Endothelial cell of umbilical vein (primary cell): ENCODE measurements around the gene LRFN2. TPM values are rescaled to one million over a fixed set of nuclear protein-coding genes. Genes with fewer than 3 reads are reported as not detected.

ENCODE experiments used
- BruUV-seq: library from RNA; stranded (reverse); fragments of 400-500 nt; replicated peaks from 2 replicates; lab custom pipeline; 2021; lab: Mats Ljungman, UMichigan
- CTCF ChIA-PET: fragments of 300-600, 350-600 bp; sonication (Branson Sonifier 250); formaldehyde crosslinking; loops from one replicate; lab custom pipeline; 2021; ENCODE audit warnings: antibody characterized with exemption, inconsistent platforms; lab: Charles Lee
- POLR2A ChIA-PET: fragments of 300-600, 350-600 bp; sonication (Branson Sonifier 250); formaldehyde crosslinking; loops from one replicate; lab custom pipeline; 2021; ENCODE audit warnings: antibody characterized with exemption, inconsistent platforms; lab: Charles Lee
- DNase-seq: peaks from one replicate; pipeline ENCODE4 v3.0.0-alpha.2; 2011; ENCODE audit warnings: low read depth, low spot score
- FAIRE-seq: peaks from 2 replicates; lab custom pipeline; 2011; peaks lifted over from hg19 to GRCh38; lab: Jason Lieb, UNC
- H2AFZ ChIP-seq: 2 replicates; pipeline ENCODE4 v1.6.0; 2012; ENCODE audit warnings: low read depth, low read length, control low read depth, inconsistent platforms
- H3K27ac ChIP-seq: 2 replicates; pipeline ENCODE4 v1.5.1; 2011; ENCODE audit warnings: low read depth, mild to moderate bottlenecking, control low read depth, low read length, moderate library complexity; ENCODE audit not compliant: insufficient read depth
- H3K27me3 ChIP-seq, 2 experiments: 2 replicates each; pipeline versions ENCODE4 v1.6.0 to v1.6.1; 2011; ENCODE audit warnings: low read length in 2 of 2, mixed read lengths in 1 of 2; ENCODE audit not compliant: control insufficient read depth in 2 of 2, insufficient read depth in 2 of 2
- H3K36me3 ChIP-seq, 2 experiments: 2 replicates in 1 of 2; 3 replicates in 1 of 2; pipeline ENCODE4 v1.5.1; 2011; ENCODE audit warnings: low read length in 2 of 2, mild to moderate bottlenecking in 1 of 2, moderate library complexity in 1 of 2; ENCODE audit not compliant: control insufficient read depth in 2 of 2, insufficient read depth in 2 of 2; ENCODE audit errors: extremely low read depth in 1 of 2
- H3K4me1 ChIP-seq: 3 replicates; pipeline ENCODE4 v1.5.1; 2011; ENCODE audit warnings: mild to moderate bottlenecking, low read length; ENCODE audit not compliant: control insufficient read depth, insufficient read depth; ENCODE audit errors: extremely low read depth
- H3K4me2 ChIP-seq: 2 replicates; pipeline ENCODE4 v1.6.1; 2011; ENCODE audit warnings: low read length, control low read depth, mixed read lengths; ENCODE audit not compliant: insufficient read depth
- H3K4me3 ChIP-seq, 3 experiments: fragments of 200-600 bp in 1 of 3; sonication (generic), shearing (Covaris generic) in 1 of 3; replicated peaks in 1 of 3; 2 replicates each; pipeline ENCODE4 v1.5.1; 2011 to 2016; ENCODE audit warnings: control low read depth in 3 of 3, low read length in 3 of 3, mild to moderate bottlenecking in 2 of 3, inconsistent platforms in 1 of 3, low read depth in 1 of 3, moderate library complexity in 1 of 3; ENCODE audit not compliant: insufficient read depth in 1 of 3
- H3K79me2 ChIP-seq: 2 replicates; pipeline ENCODE4 v1.6.0; 2012; ENCODE audit warnings: low read length, inconsistent platforms; ENCODE audit not compliant: control insufficient read depth, insufficient read depth
- H3K9ac ChIP-seq: replicated peaks from 2 replicates; pipeline ENCODE3; 2011; ENCODE audit warnings: low read length, control low read depth; ENCODE audit not compliant: insufficient read depth; ENCODE audit errors: extremely low read depth
- H3K9me1 ChIP-seq: replicated peaks from 3 replicates; pipeline ENCODE4 v1.6.0; 2011; ENCODE audit warnings: mild to moderate bottlenecking, low read length; ENCODE audit not compliant: control insufficient read depth, insufficient read depth; ENCODE audit errors: extremely low read depth
- H3K9me3 ChIP-seq: replicated peaks from 2 replicates; pipeline ENCODE4 v1.5.1; 2012; ENCODE audit warnings: low read length, inconsistent platforms; ENCODE audit not compliant: control insufficient read depth, insufficient read depth
- H4K20me1 ChIP-seq: replicated peaks from 2 replicates; pipeline ENCODE3; 2011; ENCODE audit warnings: mild to moderate bottlenecking, low read length; ENCODE audit not compliant: control insufficient read depth, insufficient read depth; ENCODE audit errors: extremely low read depth
- EZH2 ChIP-seq: IDR thresholded peaks from 2 replicates; pipeline ENCODE4 v1.6.1; 2012; ENCODE audit warnings: borderline replicate concordance, low read depth, mild to moderate bottlenecking, moderate library complexity, low read length, inconsistent platforms; ENCODE audit not compliant: severe bottlenecking
- FOS ChIP-seq: IDR thresholded peaks from 2 replicates; pipeline ENCODE4 v1.6.1; 2011; ENCODE audit warnings: mild to moderate bottlenecking, low read length, moderate library complexity, borderline replicate concordance; ENCODE audit not compliant: insufficient read depth
- GATA2 ChIP-seq: IDR thresholded peaks from 2 replicates; pipeline ENCODE4 v1.7.0; 2011; ENCODE audit warnings: low read depth, mild to moderate bottlenecking, moderate library complexity, mixed read lengths, low read length; ENCODE audit not compliant: insufficient read length, insufficient read depth
- JUN ChIP-seq: IDR thresholded peaks from 2 replicates; pipeline ENCODE4 v1.6.1; 2011; ENCODE audit warnings: borderline replicate concordance, low read depth; ENCODE audit not compliant: insufficient read length, insufficient read depth
- MYC ChIP-seq: IDR thresholded peaks from one replicate; pipeline ENCODE4 v1.6.1; 2011; ENCODE audit warnings: mild to moderate bottlenecking, low read depth, low read length
- POLR2A ChIP-seq: IDR thresholded peaks from 2 replicates; pipeline ENCODE4 v1.6.1; 2012; ENCODE audit warnings: low read depth, mild to moderate bottlenecking, control low read depth, low read length
- POLR2AphosphoS5 ChIP-seq: IDR thresholded peaks from 2 replicates; pipeline ENCODE4 v1.6.1; 2012; ENCODE audit warnings: low read depth, mild to moderate bottlenecking, control low read depth, low read length, moderate library complexity; ENCODE audit not compliant: insufficient read depth
- dilution Hi-C: fragments of 300-500 bp; cut with MboI; formaldehyde crosslinking; loops from one replicate; pipeline ENCODE4 v1.15.0; 2019; ENCODE audit warnings: low sequenced_read_pairs; ENCODE audit not compliant: extremely low pct_ligation_motif_present
- intact Hi-C: fragments of 100-400 bp; cut with micrococcal nuclease; formaldehyde crosslinking; loops from one replicate; pipeline ENCODE4 v1.10.0; 2022
- polyA plus RNA-seq, 4 experiments: library from polyadenylated mRNA; depleted of rRNA in 3 of 4; stranded (reverse) in 3 of 4; unstranded in 1 of 4; fragments of >200 nt; gene quantifications; 2 replicates each; pipeline versions ENCODE4 v1.2.1 to v1.2.3, GENCODE V29; 2011 to 2012; ENCODE audit warnings: missing spikeins in 1 of 4
- total RNA-seq: library from RNA; stranded (reverse); gene quantifications from 2 replicates; pipeline ENCODE4 v1.2.3, GENCODE V29; 2021
- TF ChIP-seq, protein P1 (sequence below): IDR thresholded peaks from 2 replicates; pipeline ENCODE4 v1.6.1; 2011; ENCODE audit not compliant: insufficient read depth, insufficient read length
- TF ChIP-seq, protein P2 (sequence below), 2 donors: IDR thresholded peaks; 1 replicate in 1 of 2; 2 replicates in 1 of 2; pipeline ENCODE4 v1.5.1; 2011; ENCODE audit warnings: low read length in 2 of 2, mild to moderate bottlenecking in 2 of 2, moderate library complexity in 2 of 2, control low read depth in 1 of 2, inconsistent platforms in 1 of 2, low read depth in 1 of 2; ENCODE audit not compliant: insufficient read depth in 1 of 2; ENCODE audit errors: extremely low read depth in 1 of 2

LRFN2 gene
- total and polyA plus RNA-seq, 2 donors (not counting 3 experiments of a cell fraction or from before 2014, with no cell fraction given): not detected

DNA sequence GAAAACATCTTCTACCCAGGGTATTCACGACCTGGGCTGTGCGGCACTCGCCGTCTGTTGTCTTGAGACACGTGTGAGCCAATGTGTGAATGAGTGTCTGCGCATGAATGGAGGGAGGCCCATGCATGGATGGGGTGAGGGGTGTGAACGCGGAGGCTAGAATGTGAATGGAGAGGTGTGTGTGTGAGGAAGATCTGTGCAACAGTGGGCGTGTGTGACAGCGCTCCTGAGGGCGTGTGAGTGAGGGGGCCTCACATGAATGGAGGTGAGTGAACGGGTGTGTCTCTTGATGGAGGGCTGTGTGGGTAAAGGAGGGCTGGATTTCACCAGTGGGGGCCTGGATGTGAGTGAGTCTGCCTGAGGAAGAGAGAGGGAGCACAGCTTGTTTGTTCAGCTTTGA, 146.0 kb downstream of the LRFN2 start:
- Histone ChIP-seq H4K20me1 (no peaks in the 10 kb centered on the region), H3K36me3 (no peaks in the 10 kb centered on the region), H3K27me3 (no peaks in the 10 kb centered on the region), H3K9me1 (no peaks in the 10 kb centered on the region), H2AFZ (no peak overlapping the region), H3K79me2 (no peaks in the 10 kb centered on the region), H3K27ac (no peak overlapping the region), H3K4me2 (no peak overlapping the region), H3K9me3 (no peaks in the 10 kb centered on the region), H3K4me3 (no peak overlapping the region), H3K9ac (no peak overlapping the region), H3K4me1 (no peaks in the 10 kb centered on the region)
- ChIA-PET POLR2A (no interaction called here), CTCF (no interaction called here)
- TF ChIP-seq JUN (no peak), POLR2A (no peak), FOS (no peak), MYC (no peak), EZH2 (no peak), GATA2 (no peak), POLR2AphosphoS5 (no peak)
- TF ChIP-seq, protein P1, sequence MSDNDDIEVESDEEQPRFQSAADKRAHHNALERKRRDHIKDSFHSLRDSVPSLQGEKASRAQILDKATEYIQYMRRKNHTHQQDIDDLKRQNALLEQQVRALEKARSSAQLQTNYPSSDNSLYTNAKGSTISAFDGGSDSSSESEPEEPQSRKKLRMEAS: no peak
- TF ChIP-seq, protein P2, sequence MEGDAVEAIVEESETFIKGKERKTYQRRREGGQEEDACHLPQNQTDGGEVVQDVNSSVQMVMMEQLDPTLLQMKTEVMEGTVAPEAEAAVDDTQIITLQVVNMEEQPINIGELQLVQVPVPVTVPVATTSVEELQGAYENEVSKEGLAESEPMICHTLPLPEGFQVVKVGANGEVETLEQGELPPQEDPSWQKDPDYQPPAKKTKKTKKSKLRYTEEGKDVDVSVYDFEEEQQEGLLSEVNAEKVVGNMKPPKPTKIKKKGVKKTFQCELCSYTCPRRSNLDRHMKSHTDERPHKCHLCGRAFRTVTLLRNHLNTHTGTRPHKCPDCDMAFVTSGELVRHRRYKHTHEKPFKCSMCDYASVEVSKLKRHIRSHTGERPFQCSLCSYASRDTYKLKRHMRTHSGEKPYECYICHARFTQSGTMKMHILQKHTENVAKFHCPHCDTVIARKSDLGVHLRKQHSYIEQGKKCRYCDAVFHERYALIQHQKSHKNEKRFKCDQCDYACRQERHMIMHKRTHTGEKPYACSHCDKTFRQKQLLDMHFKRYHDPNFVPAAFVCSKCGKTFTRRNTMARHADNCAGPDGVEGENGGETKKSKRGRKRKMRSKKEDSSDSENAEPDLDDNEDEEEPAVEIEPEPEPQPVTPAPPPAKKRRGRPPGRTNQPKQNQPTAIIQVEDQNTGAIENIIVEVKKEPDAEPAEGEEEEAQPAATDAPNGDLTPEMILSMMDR (IDR thresholded peaks at IDR 0.05; ENCODE audit: extremely low read depth in 1 of 2, insufficient read depth in 1 of 2, low read depth in 1 of 2, low read length in 2 of 2): no peak
- intact Hi-C loops: no loop called here
- dilution Hi-C loops: no loop called here
- no TSS peak for BruUV-seq
- DNase-seq (no peak), FAIRE-seq (no peak)
